H1 (cell line): ENCODE results near the gene ARHGAP27. TPM values are rescaled to one million over a fixed set of nuclear protein-coding genes. Genes with fewer than 3 reads are reported as not detected.

Experiments used
- CHD7 ChIP-seq: fragments of 300-600 bp; sonication (generic); IDR thresholded peaks from 2 replicates; pipeline ENCODE4 v1.7.1; 2012; ENCODE audit warnings: low read length, moderate library complexity, mild to moderate bottlenecking, inconsistent platforms; ENCODE audit not compliant: insufficient replicate concordance
- EGR1 ChIP-seq: IDR thresholded peaks from 2 replicates; pipeline ENCODE4 v1.6.1; 2011; ENCODE audit warnings: low read depth, low read length, borderline replicate concordance
- KDM4A ChIP-seq: IDR thresholded peaks from one replicate; pipeline ENCODE4 v1.7.1; 2012; ENCODE audit warnings: low read depth, mild to moderate bottlenecking, moderate library complexity, low read length, inconsistent platforms; ENCODE audit not compliant: severe bottlenecking
- RAD21 ChIP-seq, 2 experiments: IDR thresholded peaks in 1 of 2; conservative IDR thresholded peaks in 1 of 2; 2 replicates each; pipeline ENCODE4 v1.6.1; 2011; ENCODE audit warnings: low read depth in 2 of 2, low read length in 2 of 2, improper control_type of control experiment in 1 of 2, inconsistent platforms in 1 of 2, mild to moderate bottlenecking in 1 of 2, moderate library complexity in 1 of 2
- polyA plus RNA-seq, 7 experiments: library from polyadenylated mRNA; depleted of rRNA in 3 of 7; stranded (reverse) in 5 of 7; unstranded in 2 of 7; fragments of >200 nt in 5 of 7; fragments of 200-250 nt in 2 of 7; gene quantifications; 1 replicate in 5 of 7; 2 replicates in 1 of 7; 4 replicates in 1 of 7; pipeline versions ENCODE4 v1.2.1 to v1.2.3, GENCODE V29; 2011 to 2013; ENCODE audit warnings: missing spikeins in 2 of 7, mixed read lengths in 2 of 7
- total RNA-seq: library from RNA; stranded (reverse); fragmentation: NEBNext Ultra II Directional; extraction: Animal tissue kit (Norgen Biotek cat#: 25700); gene quantifications from 2 replicates; pipeline ENCODE4 v1.2.1, GENCODE V29; 2021

Gene ARHGAP27
- total and polyA plus RNA-seq, 2 of the 8 experiments (the other 6 are each of a cell fraction or from before 2014, with no cell fraction given) = 11.6 to 13.1 TPM

- no peak for TF ChIP-seq CHD7
- peak; percentile 21 to 48; a peak in 3 of 4 replicates for TF ChIP-seq RAD21 (IDR thresholded peaks at IDR 0.05 in 1 of 2, conservative IDR thresholded peaks at IDR 0.05 in 1 of 2; ENCODE audit: low read depth in 2 of 2, low read length in 2 of 2)
- TF ChIP-seq KDM4A = no peak
- no peak for TF ChIP-seq EGR1
Measured at GRCh38 chr17:45384789-45385262, 47.8 kb downstream of the ARHGAP27 start (continued).
